KMS-11 (cell line): ENCODE data around the gene DISP1.

Experiments
- H2AFZ ChIP-seq: fragments of 200-600 bp; sonication (generic); 2 replicates; pipeline ENCODE4 v1.6.1; 2016; ENCODE audit warnings: antibody characterized with exemption, mixed run types, low read depth
- H3K27ac ChIP-seq: fragments of 200-600 bp; sonication (generic); 2 replicates; pipeline ENCODE4 v1.6.1; 2016; ENCODE audit warnings: mild to moderate bottlenecking, mixed run types
- H3K27me3 ChIP-seq: fragments of 200-600 bp; sonication (generic); 2 replicates; pipeline ENCODE4 v1.6.1; 2017; ENCODE audit warnings: mild to moderate bottlenecking, low read depth, mixed run types, moderate library complexity; ENCODE audit not compliant: insufficient read depth
- H3K36me3 ChIP-seq: fragments of 200-600 bp; sonication (generic); 2 replicates; pipeline ENCODE4 v1.6.1; 2017; ENCODE audit warnings: mild to moderate bottlenecking, mixed run types; ENCODE audit not compliant: insufficient read depth
- H3K4me1 ChIP-seq: fragments of 200-600 bp; sonication (generic); 2 replicates; pipeline ENCODE4 v1.6.1; 2016; ENCODE audit warnings: mild to moderate bottlenecking, low read depth, mixed run types; ENCODE audit not compliant: poor library complexity, severe bottlenecking
- H3K4me2 ChIP-seq: fragments of 200-600 bp; sonication (generic); 2 replicates; pipeline ENCODE4 v1.7.0; 2016; ENCODE audit warnings: mild to moderate bottlenecking, mixed run types
- H3K4me3 ChIP-seq: fragments of 200-600 bp; sonication (generic); IDR thresholded peaks from 2 replicates; pipeline ENCODE4 v1.6.1; 2017; ENCODE audit warnings: low read depth, low read length, mixed read lengths; ENCODE audit not compliant: insufficient read depth
- H3K79me2 ChIP-seq: fragments of 200-600 bp; sonication (generic); 2 replicates; pipeline ENCODE4 v1.6.1; 2016; ENCODE audit warnings: low read depth, mixed run types; ENCODE audit not compliant: insufficient read depth
- H3K9ac ChIP-seq: fragments of 200-600 bp; sonication (generic); 2 replicates; pipeline ENCODE4 v1.6.1; 2016; ENCODE audit warnings: mild to moderate bottlenecking, mixed run types
- H4K20me1 ChIP-seq: fragments of 200-600 bp; sonication (generic); 2 replicates; pipeline ENCODE4 v1.6.1; 2016; ENCODE audit warnings: mild to moderate bottlenecking, mixed run types; ENCODE audit not compliant: insufficient read depth
- CTCF ChIP-seq: fragments of 200-600 bp; sonication (generic); conservative IDR thresholded peaks from 2 replicates; pipeline ENCODE4 v1.6.1; 2017; ENCODE audit warnings: low read depth, mild to moderate bottlenecking, antibody characterized with exemption, low read length, moderate library complexity, mixed read lengths

Gene DISP1

DNA sequence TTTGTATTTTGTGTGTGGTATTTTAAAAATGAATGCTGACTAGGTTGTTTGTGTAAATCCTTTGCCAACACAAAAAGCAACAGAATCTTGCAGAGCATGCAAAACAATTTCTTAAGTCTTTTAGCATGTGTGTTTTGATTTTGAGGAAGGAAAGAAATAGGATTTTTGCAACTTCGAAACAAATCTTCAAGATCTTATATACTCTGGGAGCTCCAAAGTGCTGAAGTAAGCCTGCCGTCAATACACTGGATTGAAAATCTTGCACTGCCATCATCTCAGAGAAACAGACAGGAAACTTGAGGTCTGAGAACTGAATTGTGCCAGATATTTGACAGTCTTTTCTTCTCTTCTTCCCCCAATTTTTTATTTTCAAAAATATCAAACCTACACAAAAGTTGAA lies 29.3 kb upstream of the DISP1 start:
- no peak overlapping the region for H2AFZ ChIP-seq
- no peak overlapping the region for H3K9ac ChIP-seq
- no peak for TF ChIP-seq CTCF
- no peaks in the 10 kb centered on the region for H4K20me1 ChIP-seq
- H3K27ac ChIP-seq = no peak overlapping the region
- no peaks in the 10 kb centered on the region for H3K27me3 ChIP-seq
- no peaks in the 10 kb centered on the region for H3K79me2 ChIP-seq
- no peak overlapping the region for H3K4me2 ChIP-seq
- no peaks in the 10 kb centered on the region for H3K36me3 ChIP-seq
- no peak overlapping the region for H3K4me3 ChIP-seq
- H3K4me1 ChIP-seq = no peaks in the 10 kb centered on the region

GRCh38 chr1:222786121-222786520 lies 28.7 kb upstream of the DISP1 start:
- Histone ChIP-seq H3K36me3 (no peaks in the 10 kb centered on the region), H3K9ac (no peak overlapping the region), H4K20me1 (no peaks in the 10 kb centered on the region), H3K4me2 (no peak overlapping the region), H3K27me3 (no peaks in the 10 kb centered on the region), H2AFZ (no peak overlapping the region), H3K27ac (no peak overlapping the region), H3K79me2 (no peaks in the 10 kb centered on the region), H3K4me1 (no peaks in the 10 kb centered on the region), H3K4me3 (no peak overlapping the region)
- TF ChIP-seq CTCF = no peak

- Histone ChIP-seq H3K79me2 (no peaks in the 10 kb centered on the region), H3K27ac (no peak overlapping the region), H3K9ac (no peak overlapping the region), H2AFZ (no peak overlapping the region), H4K20me1 (no peaks in the 10 kb centered on the region), H3K4me3 (no peak overlapping the region), H3K4me1 (no peaks in the 10 kb centered on the region), H3K36me3 (no peaks in the 10 kb centered on the region), H3K4me2 (no peak overlapping the region), H3K27me3 (no peaks in the 10 kb centered on the region)
- TF ChIP-seq CTCF = no peak
These were observed 27.1 kb upstream of the DISP1 start for GRCh38 chr1:222787729-222788128.

DNA sequence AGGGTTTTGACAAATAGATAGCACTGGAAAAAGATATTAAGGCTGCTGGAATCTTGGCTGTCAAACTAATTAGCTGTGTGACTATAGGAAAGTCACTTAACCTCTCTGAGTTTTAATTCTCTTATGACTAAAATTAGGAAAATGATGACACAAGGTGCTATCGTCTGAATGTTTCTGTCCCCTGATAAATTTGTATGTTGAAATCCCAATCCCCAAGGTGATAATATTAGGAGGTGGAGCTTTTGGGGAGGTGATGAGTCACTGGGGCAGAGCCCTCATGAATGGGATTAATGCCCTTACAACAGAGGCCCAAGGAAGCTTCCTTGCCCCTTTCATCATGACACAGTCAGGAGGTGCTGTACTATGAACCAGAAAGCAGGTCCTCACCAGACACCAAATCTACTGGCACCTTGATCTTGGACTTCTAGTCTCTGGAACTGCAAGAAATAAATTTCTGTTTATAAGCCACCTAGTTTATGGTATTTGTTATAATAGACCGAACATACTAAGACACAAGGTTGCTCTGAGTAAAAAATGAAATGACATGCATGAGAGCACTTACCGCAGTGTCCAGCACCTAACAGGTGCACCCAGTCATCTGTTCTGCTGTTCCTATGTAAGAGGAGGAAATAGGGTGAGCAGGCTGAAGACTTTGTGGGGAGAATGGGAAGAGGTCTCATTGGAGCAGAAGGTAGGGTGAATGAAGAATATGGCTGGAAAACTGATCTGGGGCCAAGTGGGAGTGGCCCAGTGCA lies 26.3 kb upstream of the DISP1 start:
- Histone ChIP-seq H3K4me3 (no peak overlapping the region), H3K36me3 (no peaks in the 10 kb centered on the region), H3K27me3 (no peaks in the 10 kb centered on the region), H3K9ac (no peak overlapping the region), H3K27ac (no peak overlapping the region), H3K79me2 (no peaks in the 10 kb centered on the region), H3K4me2 (no peak overlapping the region), H4K20me1 (no peaks in the 10 kb centered on the region), H3K4me1 (no peaks in the 10 kb centered on the region), H2AFZ (no peak overlapping the region)
- TF ChIP-seq CTCF = no peak
